HepG2 (cell line): Measurements from ENCODE around the gene CCDC136. TPM values are rescaled to one million over a fixed set of nuclear protein-coding genes. Genes with fewer than 3 reads are reported as not detected.

Source experiments
- ATAC-seq: fragments of 200-7000 bp; cut with Tn5 transposase; 3 replicates; pipeline ENCODE4 v1.9.1; 2020; ENCODE audit warnings: mild to moderate bottlenecking, moderate library complexity
- BruUV-seq: library from RNA; stranded (reverse); fragments of 400-500 nt; replicated peaks from 2 replicates; lab custom pipeline; 2021; lab: Mats Ljungman, UMichigan
- CTCF ChIA-PET: fragments of 300-600 bp; formaldehyde crosslinking; extraction: SDS; loops from one replicate; lab custom pipeline; 2021; ENCODE audit warnings: low total read pairs, inconsistent platforms, low intra/inter-chr PET ratio; lab: Yijun Ruan, JAX
- POLR2A ChIA-PET: fragments of 350-600 bp; sonication (Branson Sonifier 250); formaldehyde crosslinking; loops from one replicate; lab custom pipeline; 2020; ENCODE audit warnings: antibody characterized with exemption, inconsistent platforms; lab: Yijun Ruan, JAX
- DNase-seq: peaks from one replicate; pipeline ENCODE4 v3.0.0-alpha.2; 2015; ENCODE audit warnings: low spot score
- FAIRE-seq: peaks from 3 replicates; lab custom pipeline; 2011; peaks lifted over from hg19 to GRCh38; lab: Jason Lieb, UNC
- H2AFZ ChIP-seq: one replicate; pipeline ENCODE4 v1.6.1; 2011; ENCODE audit warnings: low read length, inconsistent platforms
- H3K27ac ChIP-seq: fragments of 300-600 bp; 3 replicates; pipeline ENCODE4 v1.8.0; 2011; ENCODE audit warnings: mixed run types, mild to moderate bottlenecking, mixed read lengths, low read length, inconsistent platforms; ENCODE audit not compliant: insufficient read depth; ENCODE audit errors: extremely low read length
- H3K27me3 ChIP-seq, 2 experiments: fragments of 200-600 bp in 1 of 2; 2 replicates in 1 of 2; 3 replicates in 1 of 2; pipeline versions ENCODE4 v1.6.0 to v1.8.0; 2011; ENCODE audit warnings: low read length in 2 of 2, mild to moderate bottlenecking in 2 of 2, moderate library complexity in 2 of 2, inconsistent platforms in 1 of 2; ENCODE audit not compliant: insufficient read depth in 2 of 2, control insufficient read depth in 1 of 2
- H3K36me3 ChIP-seq, 2 experiments: fragments of 200-600 bp in 1 of 2; replicated peaks in 1 of 2; 2 replicates in 1 of 2; 3 replicates in 1 of 2; pipeline versions ENCODE4 v1.5.1 to v1.8.0; 2011; ENCODE audit warnings: low read length in 2 of 2, inconsistent platforms in 1 of 2; ENCODE audit not compliant: insufficient read depth in 2 of 2, control insufficient read depth in 1 of 2
- H3K4me1 ChIP-seq: 2 replicates; pipeline ENCODE4 v1.5.1; 2012; ENCODE audit warnings: low read length, inconsistent platforms; ENCODE audit not compliant: insufficient read depth
- H3K4me2 ChIP-seq: 2 replicates; pipeline ENCODE4 v1.6.0; 2011; ENCODE audit warnings: low read depth, low read length, inconsistent platforms
- H3K4me3 ChIP-seq, 3 experiments: fragments of 200-600 bp in 1 of 3; sonication (generic), shearing (Covaris generic) in 1 of 3; replicated peaks in 1 of 3; 2 replicates each; pipeline ENCODE4 v1.5.1; 2011 to 2016; ENCODE audit warnings: low read length in 3 of 3, inconsistent platforms in 2 of 3, low read depth in 2 of 3, mild to moderate bottlenecking in 2 of 3, control low read depth in 1 of 3, mixed read lengths in 1 of 3; ENCODE audit not compliant: insufficient read depth in 1 of 3
- H3K79me2 ChIP-seq: one replicate; pipeline ENCODE4 v1.6.1; 2011; ENCODE audit warnings: low read length, inconsistent platforms; ENCODE audit not compliant: insufficient read depth
- H3K9ac ChIP-seq: 2 replicates; pipeline ENCODE4 v1.6.0; 2011; ENCODE audit warnings: mild to moderate bottlenecking, low read depth, low read length, inconsistent platforms; ENCODE audit not compliant: insufficient read depth
- H3K9me3 ChIP-seq: 2 replicates; pipeline ENCODE4 v1.5.1; 2012; ENCODE audit warnings: mild to moderate bottlenecking, low read length
- H4K20me1 ChIP-seq: 2 replicates; pipeline ENCODE4 v1.6.0; 2011; ENCODE audit warnings: inconsistent platforms, mild to moderate bottlenecking, low read length, moderate library complexity; ENCODE audit not compliant: insufficient read depth
- CENPT ChIP-seq: sonication (generic); formaldehyde crosslinking; IDR thresholded peaks from 2 replicates; pipeline ENCODE4 v1.8.0; 2022; ENCODE audit warnings: low read depth, mild to moderate bottlenecking, moderate library complexity, missing genetic modification reagents
- HMG20B ChIP-seq: conservative IDR thresholded peaks from 2 replicates; pipeline ENCODE4 v1.6.1; 2016; ENCODE audit warnings: missing genetic modification reagents, missing compliant biosample characterization
- ZBTB4 ChIP-seq: sonication (generic); formaldehyde crosslinking; IDR thresholded peaks from 2 replicates; pipeline ENCODE4 v1.4.0; 2020; ENCODE audit warnings: missing genetic modification reagents, mild to moderate bottlenecking, borderline replicate concordance
- WGBS: methylation state at CpG from one replicate; pipeline ENCODE4 v1.1.6; 2017; ENCODE audit warnings: low lambda C conversion rate; 5-methylcytosine and 5-hydroxymethylcytosine counted together
- in situ Hi-C: cut with HindIII; loops from 2 replicates; pipeline ENCODE4 v1.10.0; 2017; ENCODE audit warnings: low pct_unique_long_range_greater_than_20kb; ENCODE audit not compliant: extremely low pct_ligation_motif_present
- intact Hi-C: fragments of 100-400 bp; cut with micrococcal nuclease; formaldehyde crosslinking; loops from one replicate; pipeline ENCODE4 v1.10.0; 2022; ENCODE audit not compliant: unreplicated experiment
- polyA plus RNA-seq, 8 experiments: library from polyadenylated mRNA; depleted of rRNA in 3 of 8; stranded (reverse) in 7 of 8; unstranded in 1 of 8; fragments of >200 nt; fragmentation: Illumina TruSeq in 4 of 8; extraction: Trizol in 4 of 8; gene quantifications; 2 replicates each; pipeline versions ENCODE4 v1.2.1 to v1.2.3, GENCODE V29; 2011 to 2016; ENCODE audit warnings: low read depth in 4 of 8, missing spikeins in 1 of 8, mixed read lengths in 1 of 8; ENCODE audit not compliant: insufficient read depth in 1 of 8
- total RNA-seq, 5 experiments: library from RNA; depleted of rRNA; stranded (reverse); fragments of >200 nt; fragmentation: Illumina TruSeq; extraction: Trizol; gene quantifications; 2 replicates each; pipeline ENCODE4 v1.2.3, GENCODE V29; 2016; ENCODE audit warnings: low read depth in 1 of 5

Gene CCDC136
- total and polyA plus RNA-seq, 2 of the 13 experiments (the other 11 are each of a cell fraction or from before 2014, with no cell fraction given), result 0.04 to 0.38 TPM

- H4K20me1 ChIP-seq, result no peaks in the 10 kb centered on the region
- H3K4me1 ChIP-seq, result peaks cover 11% of the 10 kb centered on the region
- H3K4me3 ChIP-seq, result no peak overlapping the region
- in situ Hi-C loops (no loop called here), intact Hi-C loops (no loop called here)
- ATAC-seq, result no peak
- no peak overlapping the region for H3K27ac ChIP-seq
- peaks cover 5 to 12% of the 10 kb centered on the region in 2 experiments; a peak in 2 of 5 replicates for H3K27me3 ChIP-seq
- no peak overlapping the region for H3K4me2 ChIP-seq
- WGBS, result 69% methylated on average over 4 of the region's 17 CpGs
- no peak overlapping the region for H2AFZ ChIP-seq
- no peak for FAIRE-seq
- BruUV-seq, result no TSS peak
- DNase-seq, result no peak
- H3K79me2 ChIP-seq, result no peaks in the 10 kb centered on the region
- H3K9me3 ChIP-seq, result no peaks in the 10 kb centered on the region
- CTCF ChIA-PET, result interaction anchor here (3.0 kb wide), 1 partner anchor 40 kb away, joined by 13 read pairs; no protein-coding TSS in a partner anchor
- TF ChIP-seq ZBTB4 (CRISPR knock-in tag) (no peak), HMG20B (CRISPR knock-in tag) (no peak), CENPT (no peak)
- POLR2A ChIA-PET, result no interaction called here
- H3K9ac ChIP-seq, result no peak overlapping the region
- no peaks in the 10 kb centered on the region for H3K36me3 ChIP-seq
Measured at GRCh38 chr7:128843938-128844621, 52.3 kb downstream of the CCDC136 start.
